B cell (primary cell): ENCODE results near the gene NLRX1. TPM values are rescaled to one million over a fixed set of nuclear protein-coding genes. Genes with fewer than 3 reads are reported as not detected.

Source experiments
- ATAC-seq: fragments of 200-7000 bp; cut with Tn5 transposase; one replicate; pipeline ENCODE4 v1.10.0; 2021; ENCODE audit warnings: low read depth, mild to moderate bottlenecking, moderate number of reproducible peaks, moderate library complexity
- CTCF ChIA-PET: fragments of 350-600 bp; sonication (Branson Sonifier 250); formaldehyde crosslinking; loops from one replicate; lab custom pipeline; 2021; ENCODE audit warnings: antibody characterized with exemption, inconsistent platforms; lab: Charles Lee
- POLR2A ChIA-PET: fragments of 350-600 bp; sonication (Branson Sonifier 250); formaldehyde crosslinking; loops from one replicate; lab custom pipeline; 2021; ENCODE audit warnings: antibody characterized with exemption; lab: Charles Lee
- DNase-seq: peaks from one replicate; pipeline ENCODE4 v3.0.0; 2013
- H2AFZ ChIP-seq: 2 replicates; pipeline ENCODE4 v1.6.1; 2012; ENCODE audit warnings: mild to moderate bottlenecking, low read depth, low read length; ENCODE audit not compliant: insufficient read depth, poor library complexity, severe bottlenecking
- H3K27ac ChIP-seq, 2 donors: 1 replicate in 1 of 2; 2 replicates in 1 of 2; pipeline ENCODE4 v1.5.1; 2012 to 2013; ENCODE audit warnings: low read length in 2 of 2, mild to moderate bottlenecking in 2 of 2, moderate library complexity in 1 of 2
- H3K27me3 ChIP-seq, 4 experiments: fragments of 200-600 bp in 1 of 4; sonication (generic) in 1 of 4; replicated peaks in 1 of 4; 1 replicate in 2 of 4; 2 replicates in 2 of 4; pipeline versions ENCODE4 v1.6.1 to v1.7.0; 2013 to 2016; ENCODE audit warnings: low read length in 3 of 4, mild to moderate bottlenecking in 2 of 4, mixed read lengths in 1 of 4, moderate library complexity in 1 of 4; ENCODE audit not compliant: insufficient read depth in 4 of 4, control insufficient read depth in 3 of 4; ENCODE audit errors: control extremely low read depth in 1 of 4
- H3K36me3 ChIP-seq, 2 experiments: replicated peaks in 1 of 2; 1 replicate in 1 of 2; 2 replicates in 1 of 2; pipeline versions ENCODE4 v1.6.1 to v1.7.1; 2013; ENCODE audit warnings: low read length in 1 of 2; ENCODE audit not compliant: insufficient read depth in 2 of 2, control insufficient read depth in 1 of 2; ENCODE audit errors: control extremely low read depth in 1 of 2, extremely low read depth in 1 of 2
- H3K4me1 ChIP-seq, 2 donors: fragments of 200-600 bp in 1 of 2; sonication (generic) in 1 of 2; 1 replicate in 1 of 2; 2 replicates in 1 of 2; pipeline versions ENCODE4 v1.5.1 to v1.6.1; 2013 to 2017; ENCODE audit warnings: low read length in 2 of 2; ENCODE audit not compliant: control insufficient read depth in 2 of 2, insufficient read depth in 2 of 2
- H3K4me2 ChIP-seq: replicated peaks from 2 replicates; pipeline ENCODE3; 2012; ENCODE audit warnings: mild to moderate bottlenecking, low read depth, low read length; ENCODE audit not compliant: poor library complexity, severe bottlenecking
- H3K4me3 ChIP-seq, 5 experiments: fragments of 200-600 bp in 1 of 5; sonication (generic) in 1 of 5; 1 replicate in 3 of 5; 2 replicates in 2 of 5; pipeline versions ENCODE4 v1.5.1 to v1.7.0; 2011 to 2016; ENCODE audit warnings: low read length in 4 of 5, mild to moderate bottlenecking in 4 of 5, low read depth in 2 of 5, control low read depth in 1 of 5, moderate library complexity in 1 of 5; ENCODE audit not compliant: insufficient read depth in 1 of 5; ENCODE audit errors: control extremely low read depth in 1 of 5, extremely low read depth in 1 of 5
- H3K79me2 ChIP-seq: fragments of 200-600 bp; sonication (generic); one replicate; pipeline ENCODE4 v1.6.0; 2016; ENCODE audit warnings: low read length; ENCODE audit not compliant: control insufficient read depth, insufficient read depth
- H3K9ac ChIP-seq: fragments of 200-600 bp; sonication (generic); 2 replicates; pipeline ENCODE4 v1.6.1; 2017; ENCODE audit warnings: mild to moderate bottlenecking, low read length, moderate library complexity
- H3K9me3 ChIP-seq, 3 donors: one replicate each; pipeline versions ENCODE4 v1.6.1 to v1.7.1; 2013; ENCODE audit warnings: low read length in 2 of 3; ENCODE audit not compliant: control insufficient read depth in 2 of 3, insufficient read depth in 1 of 3; ENCODE audit errors: control extremely low read depth in 1 of 3
- H4K20me1 ChIP-seq: 2 replicates; pipeline ENCODE4 v1.6.0; 2012; ENCODE audit warnings: mild to moderate bottlenecking, low read length; ENCODE audit not compliant: insufficient read depth, control insufficient read depth, poor library complexity, severe bottlenecking
- H3K27ac Mint-ChIP-seq: one replicate; pipeline ENCODE4 v1.8.0; 2021; ENCODE audit warnings: mixed read lengths
- H3K27me3 Mint-ChIP-seq: one replicate; pipeline ENCODE4 v1.8.0; 2021; ENCODE audit warnings: mixed read lengths
- H3K4me1 Mint-ChIP-seq: one replicate; pipeline ENCODE4 v1.8.0; 2021; ENCODE audit warnings: mixed read lengths
- H3K4me3 Mint-ChIP-seq: one replicate; pipeline ENCODE4 v1.8.0; 2021; ENCODE audit warnings: mixed read lengths
- H3K9me3 Mint-ChIP-seq: one replicate; pipeline ENCODE4 v1.8.0; 2022; ENCODE audit warnings: mixed read lengths; ENCODE audit not compliant: insufficient read depth
- CTCF ChIP-seq: fragments of 200-600 bp; IDR thresholded peaks from one replicate; pipeline ENCODE4 v1.8.0; 2022; ENCODE audit warnings: antibody characterized with exemption, mild to moderate bottlenecking
- EZH2 ChIP-seq: IDR thresholded peaks from 2 replicates; pipeline ENCODE4 v1.6.1; 2012; ENCODE audit warnings: borderline replicate concordance, low read depth, mild to moderate bottlenecking, moderate library complexity, low read length; ENCODE audit not compliant: insufficient read depth, poor library complexity, severe bottlenecking
- WGBS: methylation state at CpG from one replicate; pipeline ENCODE4 v1.1.5; 2013; ENCODE audit warnings: missing lambda C conversion rate; ENCODE audit not compliant: insufficient coverage; 5-methylcytosine and 5-hydroxymethylcytosine counted together
- intact Hi-C: fragments of 100-400 bp; cut with micrococcal nuclease; formaldehyde crosslinking; loops from one replicate; pipeline ENCODE4 v1.10.0; 2022
- polyA plus RNA-seq: library from polyadenylated mRNA; depleted of rRNA; stranded (reverse); fragments of >200 nt; gene quantifications from 2 replicates; pipeline ENCODE4 v1.2.3, GENCODE V29; 2012
- total RNA-seq, 2 donors: library from RNA; stranded (reverse); fragments of 120-200 nt in 1 of 2; gene quantifications; 1 replicate in 1 of 2; 2 replicates in 1 of 2; pipeline versions ENCODE4 v1.2.3 to v1.2.4, GENCODE V29; 2013 to 2022

NLRX1 gene
- total and polyA plus RNA-seq, 2 donors (not counting 1 experiment from before 2014, with no cell fraction given), result 6.3 to 10.4 TPM

GRCh38 chr11:119156496-119156895, 12.0 kb upstream of the NLRX1 start:
- WGBS, result 84% methylated on average over 4 of the region's 10 CpGs
- Histone ChIP-seq H3K9ac (no peak overlapping the region), H3K27ac (no peak overlapping the region), H3K4me3 (no peak overlapping the region), H3K9me3 (no peaks in the 10 kb centered on the region), H3K4me1 (no peaks in the 10 kb centered on the region), H3K4me2 (no peak overlapping the region), H3K79me2 (no peaks in the 10 kb centered on the region), H3K27me3 (peaks cover 0 to 22% (median 2%) of the 10 kb centered on the region in 4 experiments), H4K20me1 (no peaks in the 10 kb centered on the region), H2AFZ (no peak overlapping the region), H3K36me3 (no peaks in the 10 kb centered on the region)
- Mint-ChIP-seq H3K27ac (no peak overlapping the region), H3K27me3 (peaks cover 35% of the 10 kb centered on the region), H3K4me1 (peaks cover 3% of the 10 kb centered on the region), H3K4me3 (no peak overlapping the region), H3K9me3 (no peaks in the 10 kb centered on the region)
- POLR2A ChIA-PET, result no interaction called here
- DNase-seq (no peak), ATAC-seq (no peak)
- intact Hi-C loops, result no loop called here
- TF ChIP-seq EZH2 (no peak), CTCF (no peak)
- CTCF ChIA-PET, result interaction anchor here (0.6 to 1.3 kb wide), 3 partner anchors 13 to 34 kb away, joined by 3 read pairs; no protein-coding TSS in a partner anchor

- Mint-ChIP-seq H3K4me3 (no peak overlapping the region), H3K27ac (no peak overlapping the region), H3K27me3 (peaks cover 30% of the 10 kb centered on the region), H3K9me3 (no peaks in the 10 kb centered on the region), H3K4me1 (peaks cover 3% of the 10 kb centered on the region)
- H3K9me3 ChIP-seq, result no peaks in the 10 kb centered on the region
- H2AFZ ChIP-seq, result no peak overlapping the region
- peaks cover 0 to 22% (median 2%) of the 10 kb centered on the region in 4 experiments for H3K27me3 ChIP-seq
- ATAC-seq, result no peak
- WGBS, result 77% methylated on average over 1 of the region's 3 CpGs
- TF ChIP-seq CTCF (no peak), EZH2 (no peak)
- H4K20me1 ChIP-seq, result no peaks in the 10 kb centered on the region
- no peak overlapping the region for H3K4me3 ChIP-seq
- no peaks in the 10 kb centered on the region for H3K79me2 ChIP-seq
- intact Hi-C loops, result no loop called here
- no peaks in the 10 kb centered on the region for H3K36me3 ChIP-seq
- no peaks in the 10 kb centered on the region for H3K4me1 ChIP-seq
- no peak overlapping the region for H3K9ac ChIP-seq
- H3K27ac ChIP-seq, result no peak overlapping the region
- no peak for DNase-seq
- no peak overlapping the region for H3K4me2 ChIP-seq
- ChIA-PET POLR2A (no interaction called here), CTCF (interaction anchor here (0.6 to 1.3 kb wide), 4 partner anchors 22 to 145 kb away, joined by 3 read pairs; no protein-coding TSS in a partner anchor)
These were observed 11.5 kb upstream of the NLRX1 start for GRCh38 chr11:119157063-119157462.
